Type B pancreatic cell (in vitro differentiated cells): ENCODE measurements around the gene MACROD1. TPM values are rescaled to one million over a fixed set of nuclear protein-coding genes. Genes with fewer than 3 reads are reported as not detected.

Source experiments
- DNase-seq: peaks from one replicate; pipeline ENCODE4 v3.0.0; 2021; ENCODE audit warnings: mixed read lengths; ENCODE audit not compliant: unreplicated experiment; ENCODE audit errors: extremely low spot score
- H3K27ac Mint-ChIP-seq: 2 replicates; pipeline ENCODE4 v1.8.0; 2021; ENCODE audit warnings: mild to moderate bottlenecking, mixed read lengths
- H3K27me3 Mint-ChIP-seq: 2 replicates; pipeline ENCODE4 v1.8.0; 2021; ENCODE audit warnings: mixed read lengths
- H3K36me3 Mint-ChIP-seq: 2 replicates; pipeline ENCODE4 v1.8.0; 2021; ENCODE audit warnings: mixed read lengths
- H3K4me1 Mint-ChIP-seq: one replicate; pipeline ENCODE4 v1.8.0; 2021; ENCODE audit warnings: mixed read lengths; ENCODE audit not compliant: unreplicated experiment
- H3K4me3 Mint-ChIP-seq: 2 replicates; pipeline ENCODE4 v1.8.0; 2021; ENCODE audit warnings: mild to moderate bottlenecking, mixed read lengths
- H3K9me3 Mint-ChIP-seq: 2 replicates; pipeline ENCODE4 v1.8.0; 2021; ENCODE audit warnings: mixed read lengths
- total RNA-seq: library from RNA; stranded (reverse); gene quantifications from 2 replicates; pipeline ENCODE4 v1.2.1, GENCODE V29; 2021; ENCODE audit warnings: low replicate concordance
- TF ChIP-seq, protein P1 (sequence below): fragments of 200-600 bp; sonication (generic); conservative IDR thresholded peaks from 2 replicates; pipeline ENCODE4 v1.5.0; 2021; ENCODE audit warnings: antibody characterized with exemption, mild to moderate bottlenecking

Gene MACROD1
- total RNA-seq, 1 donor from 2014 or later: 21.1 TPM

- Mint-ChIP-seq H3K9me3 (no peaks in the 10 kb centered on the region), H3K4me1 (peaks cover 23% of the 10 kb centered on the region), H3K27ac (peak overlapping the region; percentile 71), H3K27me3 (peaks cover 7% of the 10 kb centered on the region), H3K4me3 (no peak overlapping the region), H3K36me3 (no peaks in the 10 kb centered on the region)
- TF ChIP-seq, protein P1, sequence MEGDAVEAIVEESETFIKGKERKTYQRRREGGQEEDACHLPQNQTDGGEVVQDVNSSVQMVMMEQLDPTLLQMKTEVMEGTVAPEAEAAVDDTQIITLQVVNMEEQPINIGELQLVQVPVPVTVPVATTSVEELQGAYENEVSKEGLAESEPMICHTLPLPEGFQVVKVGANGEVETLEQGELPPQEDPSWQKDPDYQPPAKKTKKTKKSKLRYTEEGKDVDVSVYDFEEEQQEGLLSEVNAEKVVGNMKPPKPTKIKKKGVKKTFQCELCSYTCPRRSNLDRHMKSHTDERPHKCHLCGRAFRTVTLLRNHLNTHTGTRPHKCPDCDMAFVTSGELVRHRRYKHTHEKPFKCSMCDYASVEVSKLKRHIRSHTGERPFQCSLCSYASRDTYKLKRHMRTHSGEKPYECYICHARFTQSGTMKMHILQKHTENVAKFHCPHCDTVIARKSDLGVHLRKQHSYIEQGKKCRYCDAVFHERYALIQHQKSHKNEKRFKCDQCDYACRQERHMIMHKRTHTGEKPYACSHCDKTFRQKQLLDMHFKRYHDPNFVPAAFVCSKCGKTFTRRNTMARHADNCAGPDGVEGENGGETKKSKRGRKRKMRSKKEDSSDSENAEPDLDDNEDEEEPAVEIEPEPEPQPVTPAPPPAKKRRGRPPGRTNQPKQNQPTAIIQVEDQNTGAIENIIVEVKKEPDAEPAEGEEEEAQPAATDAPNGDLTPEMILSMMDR: no peak
- no peak for DNase-seq
Observed at GRCh38 chr11:64086258-64087123, 79.4 kb downstream of the MACROD1 start.

DNA sequence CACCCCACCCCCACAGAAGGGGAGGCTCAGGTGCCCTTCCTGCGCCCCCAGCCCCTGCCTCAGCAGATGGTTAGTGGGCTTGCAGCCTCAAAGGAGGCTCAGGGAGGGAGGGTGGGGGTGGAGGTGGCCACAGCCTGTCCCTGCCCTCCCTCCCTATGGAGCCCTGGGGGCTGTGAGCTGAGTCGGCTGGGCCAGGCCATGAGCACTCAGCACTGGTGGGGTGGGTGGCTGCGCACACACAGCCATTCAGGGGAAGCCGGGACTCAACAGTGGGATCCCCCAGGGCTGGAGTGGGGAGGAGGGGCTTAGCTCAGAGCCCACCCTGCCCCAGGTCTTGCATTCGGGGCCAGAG lies 80.0 kb downstream of the MACROD1 start:
- no peaks in the 10 kb centered on the region for H3K9me3 Mint-ChIP-seq
- DNase-seq: no peak
- TF ChIP-seq, protein P1: no peak
- H3K36me3 Mint-ChIP-seq: no peaks in the 10 kb centered on the region
- H3K4me1 Mint-ChIP-seq: peaks cover 27% of the 10 kb centered on the region
- peaks cover 7% of the 10 kb centered on the region for H3K27me3 Mint-ChIP-seq
- no peak overlapping the region for H3K4me3 Mint-ChIP-seq
- no peak overlapping the region for H3K27ac Mint-ChIP-seq

DNA sequence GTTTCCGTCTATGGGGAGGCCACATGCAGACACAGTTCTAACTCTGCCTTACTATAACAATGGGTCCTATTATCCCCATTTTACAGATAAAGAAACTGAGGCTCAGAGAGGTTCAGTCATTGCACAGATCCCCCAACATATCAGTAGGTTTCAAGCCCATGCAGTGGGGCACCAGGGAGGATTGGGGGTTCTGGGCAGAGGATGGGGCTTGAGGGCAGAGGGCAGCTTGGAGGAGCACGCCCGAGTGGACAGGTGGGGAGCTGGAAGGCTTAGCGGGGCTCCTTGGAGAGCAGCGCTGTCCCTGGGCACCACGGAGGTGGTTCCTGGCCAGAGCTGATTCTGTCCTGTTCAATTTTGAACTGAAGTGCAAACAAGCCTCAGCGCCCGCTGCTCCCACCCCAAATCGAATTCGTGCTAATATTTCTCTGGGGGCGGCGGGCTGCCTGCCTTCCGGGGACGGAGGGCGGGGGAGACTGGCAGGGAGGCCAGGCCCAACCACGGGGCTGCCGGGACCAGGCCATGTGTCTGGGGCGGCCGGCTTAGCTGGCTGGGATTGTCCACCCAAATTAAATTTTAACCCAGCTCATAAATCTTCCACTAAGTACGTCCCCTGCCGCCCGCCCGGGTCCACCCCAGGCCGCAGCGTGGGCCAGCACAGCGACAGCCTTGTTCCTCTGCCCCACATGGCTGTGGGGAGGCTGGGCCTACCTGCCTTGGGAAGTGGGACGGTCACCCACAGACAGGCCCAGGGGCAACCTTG lies 80.8 kb downstream of the MACROD1 start:
- no peaks in the 10 kb centered on the region for H3K9me3 Mint-ChIP-seq
- peaks cover 10% of the 10 kb centered on the region for H3K27me3 Mint-ChIP-seq
- TF ChIP-seq, protein P1: no peak
- no peak overlapping the region for H3K27ac Mint-ChIP-seq
- no peaks in the 10 kb centered on the region for H3K36me3 Mint-ChIP-seq
- peaks cover 32% of the 10 kb centered on the region for H3K4me1 Mint-ChIP-seq
- H3K4me3 Mint-ChIP-seq: no peak overlapping the region
- no peak for DNase-seq

- no peaks in the 10 kb centered on the region for H3K36me3 Mint-ChIP-seq
- TF ChIP-seq, protein P1: no peak
- H3K9me3 Mint-ChIP-seq: no peaks in the 10 kb centered on the region
- H3K4me1 Mint-ChIP-seq: peaks cover 32% of the 10 kb centered on the region
- no peak overlapping the region for H3K27ac Mint-ChIP-seq
- no peak for DNase-seq
- peaks cover 10% of the 10 kb centered on the region for H3K27me3 Mint-ChIP-seq
- no peak overlapping the region for H3K4me3 Mint-ChIP-seq
Observed at GRCh38 chr11:64084146-64084950, 81.6 kb downstream of the MACROD1 start.

DNA sequence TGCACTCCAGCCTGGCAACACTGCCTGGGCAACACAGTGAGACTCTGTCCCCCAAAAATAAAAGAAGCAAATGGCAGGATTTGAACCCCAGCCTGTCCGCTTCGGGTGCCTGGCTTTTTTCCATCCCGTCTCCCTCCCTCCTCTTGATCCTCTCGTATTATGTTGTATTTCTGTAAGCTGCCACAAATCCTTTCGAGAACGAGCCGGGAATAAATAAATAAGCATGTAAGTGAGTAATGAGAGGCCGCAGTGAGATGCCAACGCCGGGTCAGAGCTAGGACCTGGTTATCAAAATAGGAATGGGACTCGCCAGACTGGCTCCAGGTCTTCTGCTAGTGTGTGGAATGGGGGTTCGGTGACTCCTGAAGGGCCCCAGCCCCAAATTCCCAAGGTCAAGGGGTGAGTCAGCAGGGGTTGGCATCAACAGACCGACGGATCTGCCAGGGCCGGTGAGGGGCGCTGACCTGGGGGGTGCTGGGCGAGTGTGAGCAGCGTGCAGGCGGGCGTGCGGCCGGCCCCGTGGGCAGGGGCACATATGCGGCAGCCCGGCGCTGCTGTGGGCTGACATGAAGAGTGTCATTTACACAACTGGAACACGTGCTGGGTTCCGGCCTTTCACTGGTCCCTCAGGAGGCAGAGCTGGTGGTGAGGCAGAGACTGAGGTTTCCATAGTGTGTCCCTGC lies 82.4 kb downstream of the MACROD1 start:
- Mint-ChIP-seq H3K9me3 (no peaks in the 10 kb centered on the region), H3K4me3 (peak overlapping the region; percentile 13), H3K4me1 (peaks cover 36% of the 10 kb centered on the region), H3K27ac (no peak overlapping the region), H3K27me3 (peaks cover 9% of the 10 kb centered on the region), H3K36me3 (no peaks in the 10 kb centered on the region)
- TF ChIP-seq, protein P1: no peak
- DNase-seq: no peak
